A673 (cell line): ENCODE data around the gene FCHO1.

Experiments used
- EZH2 ChIP-seq: fragments of 200-600 bp; sonication (generic); IDR thresholded peaks from 2 replicates; pipeline ENCODE4 v1.6.1; 2017; ENCODE audit warnings: borderline replicate concordance, low read depth, mild to moderate bottlenecking, mixed read lengths, antibody characterized with exemption, low read length; ENCODE audit not compliant: poor library complexity, severe bottlenecking
- TF ChIP-seq, protein P1 (sequence below): fragments of 300-800, 200-600 bp; sonication (generic); conservative IDR thresholded peaks from 2 replicates; pipeline ENCODE4 v1.5.1; 2017; ENCODE audit warnings: low read depth, mild to moderate bottlenecking, antibody characterized with exemption, low read length, moderate library complexity, mixed read lengths

DNA sequence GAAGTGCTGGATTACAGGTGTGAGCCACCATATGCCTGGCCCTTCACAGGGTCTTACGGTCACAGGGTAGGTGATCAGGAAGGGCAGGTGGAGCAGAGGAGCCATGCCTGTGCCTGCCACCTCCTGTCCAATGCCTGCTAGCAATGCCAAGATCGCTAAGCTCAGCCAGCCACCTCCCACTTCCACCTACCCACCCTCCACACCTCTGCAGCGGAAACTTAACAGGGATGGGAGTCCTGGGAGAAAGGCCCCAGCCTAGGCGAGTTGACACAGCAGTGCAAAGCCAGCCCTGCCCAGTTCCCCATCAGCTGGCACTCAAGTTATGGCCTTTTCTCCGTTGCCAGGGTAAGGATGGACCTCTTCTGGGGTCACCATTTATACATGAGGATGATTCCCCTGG, 15.9 kb upstream of the FCHO1 start:
- TF ChIP-seq EZH2: no peak
- TF ChIP-seq, protein P1, sequence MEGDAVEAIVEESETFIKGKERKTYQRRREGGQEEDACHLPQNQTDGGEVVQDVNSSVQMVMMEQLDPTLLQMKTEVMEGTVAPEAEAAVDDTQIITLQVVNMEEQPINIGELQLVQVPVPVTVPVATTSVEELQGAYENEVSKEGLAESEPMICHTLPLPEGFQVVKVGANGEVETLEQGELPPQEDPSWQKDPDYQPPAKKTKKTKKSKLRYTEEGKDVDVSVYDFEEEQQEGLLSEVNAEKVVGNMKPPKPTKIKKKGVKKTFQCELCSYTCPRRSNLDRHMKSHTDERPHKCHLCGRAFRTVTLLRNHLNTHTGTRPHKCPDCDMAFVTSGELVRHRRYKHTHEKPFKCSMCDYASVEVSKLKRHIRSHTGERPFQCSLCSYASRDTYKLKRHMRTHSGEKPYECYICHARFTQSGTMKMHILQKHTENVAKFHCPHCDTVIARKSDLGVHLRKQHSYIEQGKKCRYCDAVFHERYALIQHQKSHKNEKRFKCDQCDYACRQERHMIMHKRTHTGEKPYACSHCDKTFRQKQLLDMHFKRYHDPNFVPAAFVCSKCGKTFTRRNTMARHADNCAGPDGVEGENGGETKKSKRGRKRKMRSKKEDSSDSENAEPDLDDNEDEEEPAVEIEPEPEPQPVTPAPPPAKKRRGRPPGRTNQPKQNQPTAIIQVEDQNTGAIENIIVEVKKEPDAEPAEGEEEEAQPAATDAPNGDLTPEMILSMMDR: no peak
